ENCODE results near the gene KCNA3.
A peak's percentile ranks its signal among the peaks of the same experiment; 100 is the strongest.
"Not testable (repeated sequence)": the region's sequence is repeated elsewhere in the genome, so short reads cannot be mapped to it uniquely, and the experiment has no call there.

The KCNA3 gene

DNA sequence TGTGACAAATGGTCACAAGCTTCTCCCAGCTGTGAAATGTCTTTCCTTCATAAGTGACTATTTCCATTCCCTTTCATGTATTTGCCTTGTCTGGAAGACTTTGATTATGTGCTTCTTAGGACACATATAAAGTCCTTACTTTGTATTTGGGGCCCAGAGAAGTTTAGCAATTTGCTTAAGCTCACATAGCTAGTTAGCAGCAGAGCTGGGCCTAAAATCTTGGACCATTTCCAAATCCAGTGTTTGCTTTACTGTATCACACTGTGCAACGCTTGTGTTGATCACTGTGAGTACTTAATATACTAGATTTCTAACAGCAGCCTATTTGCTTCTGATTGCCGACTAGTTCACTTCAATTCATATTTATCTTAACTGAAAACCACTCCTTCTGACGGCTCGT is 2.2 kb upstream of the KCNA3 start:
- no peak for DNase-seq

DNA sequence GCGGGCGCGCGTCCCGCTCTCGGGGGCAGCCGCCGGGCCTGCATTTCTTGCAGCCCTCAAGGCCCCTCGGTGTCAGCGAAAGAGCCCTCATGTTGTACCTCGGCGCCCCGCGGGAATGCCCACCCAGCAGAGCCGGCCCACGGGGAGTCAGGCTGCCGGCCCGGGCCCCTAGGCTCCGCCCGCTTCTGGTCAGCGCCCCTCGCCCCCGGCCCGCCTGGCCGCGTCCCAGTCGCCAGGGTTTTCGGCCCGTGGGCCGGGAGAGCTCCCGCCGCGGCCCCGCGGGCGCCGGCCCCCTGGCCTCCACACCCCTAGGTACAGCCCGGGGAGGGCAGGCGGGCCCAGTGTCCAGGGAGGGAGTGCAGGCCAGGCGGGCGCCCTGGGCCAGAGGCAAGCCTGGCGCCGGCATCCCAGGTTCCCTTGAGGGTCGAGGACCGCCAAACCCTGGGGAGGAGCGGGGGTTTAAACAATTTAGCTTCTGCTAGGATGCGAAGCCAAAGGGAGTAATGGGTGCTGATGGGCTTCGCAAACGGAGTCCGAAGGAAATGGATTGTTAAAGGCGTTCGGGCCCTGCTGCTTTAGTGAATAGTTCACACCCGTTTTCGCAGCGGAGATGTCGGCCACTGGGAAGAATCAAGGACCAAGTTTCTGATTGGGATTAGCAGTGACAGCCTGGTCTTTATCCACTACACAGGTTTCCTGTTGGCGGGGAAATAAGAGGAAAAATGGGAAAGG is 486 bp upstream of the KCNA3 start:
- DNase-seq: no peak

DNA sequence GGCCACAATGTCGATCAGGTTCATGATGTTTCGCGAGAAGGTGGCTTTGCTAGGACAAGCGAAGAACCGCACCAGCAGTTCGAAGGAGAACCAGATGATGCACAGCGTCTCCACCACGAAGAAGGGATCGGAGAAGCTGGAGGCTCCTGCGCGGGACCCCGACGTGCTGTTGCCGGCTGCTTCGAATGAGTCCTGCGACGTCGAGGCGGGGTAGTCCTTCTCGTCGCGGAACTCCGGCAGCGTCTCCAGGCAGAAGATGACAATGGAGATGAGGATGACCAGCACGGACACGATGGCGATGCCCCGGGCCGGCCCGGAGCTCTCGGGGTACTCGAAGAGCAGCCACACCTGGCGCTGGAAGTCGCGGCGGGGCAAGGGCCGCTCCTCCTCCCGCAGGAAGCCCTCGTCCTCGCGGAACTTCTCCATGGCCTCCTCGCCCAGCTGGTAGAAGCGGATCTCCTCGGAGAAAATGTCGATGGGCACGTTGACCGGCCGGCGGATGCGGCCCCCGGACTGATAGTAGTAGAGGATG is 869 bp downstream of the KCNA3 start:
- no peak for DNase-seq

DNA sequence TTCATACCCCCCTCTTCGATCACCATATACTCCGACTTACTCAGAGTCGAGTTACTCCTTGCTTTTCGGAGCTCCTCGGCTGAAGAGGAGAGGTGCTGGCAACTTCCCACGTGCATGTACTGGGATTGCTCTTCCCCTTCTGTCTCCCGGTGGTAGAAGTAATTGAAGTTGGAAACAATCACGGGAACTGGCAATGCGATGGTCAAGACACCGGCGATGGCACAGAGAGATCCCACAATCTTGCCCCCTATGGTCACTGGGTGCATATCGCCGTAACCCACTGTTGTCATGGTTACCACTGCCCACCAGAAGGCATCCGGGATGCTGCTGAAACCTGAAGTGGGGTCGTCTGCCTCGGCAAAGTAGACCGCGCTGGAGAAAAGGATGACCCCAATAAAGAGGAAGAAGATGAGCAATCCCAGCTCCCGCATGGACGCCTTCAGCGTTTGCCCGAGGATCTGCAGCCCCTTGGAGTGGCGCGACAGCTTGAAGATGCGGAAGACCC is 1.5 kb downstream of the KCNA3 start:
- peak; percentile 18 for DNase-seq

DNA sequence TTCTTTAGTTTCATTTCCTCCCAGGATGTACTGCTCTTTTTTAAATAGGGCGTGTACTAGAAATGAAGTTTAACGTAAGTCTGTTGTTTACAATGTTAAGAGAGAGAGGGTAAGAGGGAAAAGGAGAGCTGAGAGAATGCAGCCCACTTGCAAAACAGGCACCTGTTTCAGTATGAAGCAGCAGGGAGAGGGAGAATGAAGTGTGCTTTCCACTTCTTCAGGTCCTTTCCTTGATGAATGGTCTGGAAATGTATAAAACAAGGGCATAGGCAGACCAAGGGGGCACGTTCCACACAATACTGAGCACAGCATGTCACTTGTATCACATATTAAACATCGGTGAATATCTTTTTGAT is 2.0 kb downstream of the KCNA3 start:
- peak; percentile 90 for DNase-seq

DNA sequence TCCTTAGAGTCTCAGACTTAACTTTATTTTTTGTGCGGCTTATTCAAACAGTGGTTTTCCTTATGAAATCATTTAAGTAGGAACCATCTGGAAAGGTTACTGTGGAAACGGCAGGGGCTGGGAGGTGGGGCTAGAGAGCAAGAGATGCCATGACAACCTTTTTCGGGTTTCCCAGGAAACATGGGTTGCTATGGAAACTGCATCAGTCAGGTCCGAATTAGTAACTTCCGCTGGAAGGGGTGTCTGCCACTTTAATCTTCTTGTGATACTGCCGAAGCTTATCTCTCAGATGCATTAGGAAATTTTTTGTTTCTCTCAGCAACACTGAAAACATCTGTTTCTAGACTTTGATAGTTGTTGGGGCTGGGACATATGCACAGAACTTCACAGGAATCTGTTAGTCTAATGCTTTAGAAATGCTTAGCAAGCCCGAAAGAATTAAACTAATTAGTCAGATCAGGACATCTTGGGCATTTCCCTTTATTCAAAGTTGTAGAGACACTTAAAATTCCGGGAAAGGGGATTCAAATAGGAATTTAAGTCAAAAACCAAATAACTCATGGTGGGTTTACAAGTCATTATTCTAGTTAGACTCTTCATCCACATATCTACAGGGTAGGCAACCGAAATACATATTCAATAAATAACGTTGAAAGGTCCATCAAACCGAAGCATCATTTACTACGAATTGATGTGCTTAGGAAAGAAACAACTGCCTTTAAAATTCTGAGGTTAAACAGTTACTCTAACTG is 2.6 kb downstream of the KCNA3 start:
- peak; percentile 76 for DNase-seq

DNA sequence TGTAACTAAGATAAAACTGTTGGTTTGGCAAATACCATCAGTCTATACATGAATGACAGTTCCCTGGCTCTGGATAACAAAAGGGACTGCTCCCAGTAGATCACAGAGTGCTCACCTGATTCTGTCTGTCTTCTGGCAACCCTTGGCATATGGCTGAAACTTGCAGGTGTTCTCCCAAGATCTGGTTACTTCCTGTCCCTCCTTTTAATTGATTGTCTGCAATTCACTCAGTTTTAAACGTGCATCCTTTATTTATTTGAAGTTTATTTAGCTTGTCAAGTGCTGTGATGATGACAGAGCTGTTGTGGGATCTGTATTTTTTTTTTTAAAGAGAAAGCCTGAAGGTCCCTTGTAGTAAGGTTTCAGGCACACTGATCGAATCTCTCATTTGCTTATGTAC is 3.4 kb downstream of the KCNA3 start:
- no peak for DNase-seq

DNA sequence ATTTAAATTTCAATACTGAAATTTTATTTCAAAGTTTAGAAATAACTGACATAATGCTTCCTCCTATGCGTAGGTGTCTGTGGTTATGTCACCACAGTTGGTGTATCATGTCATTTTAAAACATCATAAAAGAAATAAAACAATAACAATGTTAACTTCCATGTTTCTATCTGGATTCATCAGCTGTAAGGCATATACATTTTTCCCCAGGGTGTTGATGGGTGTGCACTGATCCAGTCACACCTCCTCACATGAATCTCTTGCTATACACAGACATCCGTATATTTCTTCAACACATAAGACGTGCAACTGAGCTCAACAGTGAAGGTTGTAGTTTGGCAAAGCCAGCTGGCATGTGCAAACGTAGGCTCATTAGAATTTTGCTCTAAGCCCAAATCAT is 6.2 kb downstream of the KCNA3 start:
- no peak for DNase-seq

DNA sequence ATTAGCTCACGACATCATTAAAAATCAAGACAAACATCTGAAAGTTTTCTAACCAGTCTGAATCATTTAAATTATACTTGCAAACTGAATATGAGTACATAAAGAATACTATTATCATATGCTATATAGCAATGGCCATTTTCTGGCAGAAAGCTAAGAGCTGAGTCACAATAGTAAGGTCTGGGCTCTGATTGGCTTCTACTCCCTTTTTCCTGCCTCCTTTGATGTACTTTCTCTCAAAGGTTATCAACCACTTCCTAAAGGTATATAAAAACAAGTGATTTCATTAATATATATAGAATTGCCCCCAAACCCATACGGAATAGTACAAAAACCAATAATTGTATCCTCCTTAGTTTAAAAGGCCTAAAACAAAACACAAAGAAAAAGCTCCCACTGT is 7.0 kb downstream of the KCNA3 start:
- DNase-seq: no peak

DNA sequence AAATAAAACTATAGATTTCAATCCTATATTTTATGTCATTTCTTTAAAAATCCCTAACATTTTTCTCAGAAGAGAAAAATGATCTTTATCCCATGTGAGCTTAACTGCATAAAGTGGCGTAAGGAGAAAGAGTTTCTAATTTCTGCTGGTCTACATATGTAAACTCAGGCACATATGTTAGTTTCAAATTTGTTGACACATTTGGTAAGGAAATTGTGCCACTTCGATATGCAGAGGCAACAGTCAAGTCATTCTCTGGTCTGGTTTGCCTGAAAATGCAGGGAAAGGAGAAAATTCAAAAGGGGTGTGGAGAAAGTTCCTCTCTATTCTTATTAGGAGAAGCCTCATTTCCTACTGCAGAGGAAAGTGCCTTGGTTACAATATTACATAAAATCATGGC is 11.5 kb downstream of the KCNA3 start:
- no peak for DNase-seq

DNA sequence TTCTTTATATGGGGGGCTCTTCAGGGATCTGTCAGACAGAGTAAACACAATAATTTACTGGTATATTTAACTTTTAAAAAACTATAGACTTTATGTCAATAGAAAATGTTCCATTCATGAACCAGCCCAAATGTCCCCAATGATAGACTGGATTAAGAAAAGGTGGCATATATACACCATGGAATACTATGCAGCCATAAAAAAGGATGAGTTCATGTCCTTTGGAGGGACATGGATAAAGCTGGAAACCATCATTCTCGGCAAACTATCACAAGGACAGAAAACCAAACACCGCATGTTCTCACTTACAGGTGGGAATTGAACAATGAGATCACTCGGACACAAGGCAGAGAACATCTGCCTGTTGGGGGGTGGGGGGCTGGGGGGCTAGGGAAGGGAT is 15.2 kb downstream of the KCNA3 start:
- not testable (repeated sequence) for DNase-seq

DNA sequence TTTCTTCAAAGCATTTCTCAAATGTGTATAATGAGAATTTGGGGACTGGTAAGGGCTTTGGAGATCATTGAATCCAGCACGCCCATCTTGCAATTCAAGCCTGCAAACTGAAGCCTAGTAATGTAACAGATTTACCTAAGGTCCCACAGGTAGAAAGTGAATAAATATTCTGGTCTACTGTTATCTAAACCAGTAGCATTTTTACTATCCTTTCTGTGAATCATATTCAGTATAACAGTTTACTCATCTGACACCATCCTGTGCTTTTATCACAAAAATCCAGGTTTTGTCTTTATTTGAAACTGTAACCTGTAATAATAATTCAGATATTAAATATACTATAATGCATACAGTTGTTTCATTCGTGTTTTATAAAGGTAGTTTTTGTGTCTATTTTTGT is 17.4 kb downstream of the KCNA3 start:
- DNase-seq: no peak

DNA sequence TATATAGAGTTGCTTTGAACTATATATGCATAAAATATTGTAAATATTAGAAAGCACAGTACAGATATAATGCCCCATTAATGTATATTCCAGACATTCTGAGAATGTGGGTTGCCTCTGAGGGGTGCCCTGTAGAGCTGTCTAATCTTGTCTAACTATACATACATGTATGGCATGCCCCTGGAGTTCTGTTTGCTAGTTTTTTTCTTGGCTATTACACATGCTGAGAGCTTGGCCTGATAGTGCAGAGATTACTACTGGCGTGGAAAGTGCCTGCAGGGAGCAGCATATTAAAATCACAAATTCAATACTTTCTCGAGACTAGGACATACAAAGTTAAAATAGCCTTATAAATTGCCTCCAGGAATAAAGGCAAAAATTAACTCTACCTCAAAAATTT is 24.1 kb downstream of the KCNA3 start:
- DNase-seq: no peak

DNA sequence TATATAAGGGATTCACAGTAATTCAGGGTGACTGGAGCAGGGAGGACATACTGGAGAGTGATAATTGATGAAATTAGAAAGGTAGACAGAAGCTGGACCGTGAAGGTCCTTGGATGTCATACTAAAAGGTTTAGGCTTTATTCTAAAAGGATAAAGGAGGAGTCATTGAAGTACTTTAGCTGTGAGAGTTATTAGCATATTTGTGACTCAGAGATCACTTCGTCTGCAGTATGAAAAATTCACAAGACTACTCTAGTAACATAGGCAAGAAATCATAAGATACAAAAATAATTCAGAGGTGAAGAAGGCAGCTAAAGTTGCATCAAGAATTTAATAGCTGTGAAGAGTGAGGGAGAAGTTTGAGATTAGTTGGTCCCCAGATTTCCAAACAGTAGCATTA is 26.3 kb downstream of the KCNA3 start:
- no peak for DNase-seq

DNA sequence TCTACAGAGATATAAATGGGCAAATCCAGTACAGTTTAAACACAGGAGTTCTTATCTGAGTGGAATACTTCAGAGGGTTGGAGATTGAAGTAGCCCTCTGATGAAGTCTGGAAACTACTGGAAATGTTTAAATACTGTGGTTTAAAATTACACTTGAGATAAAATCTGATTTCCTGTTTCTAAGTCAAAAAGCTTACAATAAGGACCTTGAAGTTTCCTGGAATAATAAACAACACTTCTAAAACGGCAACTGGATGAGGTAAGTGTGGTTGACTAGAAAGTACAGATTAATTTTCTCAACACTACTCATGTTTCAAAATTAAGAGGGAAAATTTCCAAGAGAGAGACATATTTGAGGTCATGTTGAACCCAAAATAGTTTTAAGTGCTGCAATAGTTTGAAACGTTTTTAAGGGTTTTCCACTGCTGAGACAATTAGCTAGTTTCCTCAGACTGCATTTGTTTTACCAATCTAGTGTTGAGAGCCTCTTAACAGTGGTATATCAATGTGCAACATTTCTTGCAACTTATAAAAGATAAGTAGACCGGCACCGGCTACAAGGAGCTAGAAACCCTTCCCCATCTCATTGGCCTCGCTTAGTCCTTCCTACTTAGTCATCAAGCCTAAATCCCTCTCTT is 27.4 kb downstream of the KCNA3 start:
- peak; percentile 88 for DNase-seq

DNA sequence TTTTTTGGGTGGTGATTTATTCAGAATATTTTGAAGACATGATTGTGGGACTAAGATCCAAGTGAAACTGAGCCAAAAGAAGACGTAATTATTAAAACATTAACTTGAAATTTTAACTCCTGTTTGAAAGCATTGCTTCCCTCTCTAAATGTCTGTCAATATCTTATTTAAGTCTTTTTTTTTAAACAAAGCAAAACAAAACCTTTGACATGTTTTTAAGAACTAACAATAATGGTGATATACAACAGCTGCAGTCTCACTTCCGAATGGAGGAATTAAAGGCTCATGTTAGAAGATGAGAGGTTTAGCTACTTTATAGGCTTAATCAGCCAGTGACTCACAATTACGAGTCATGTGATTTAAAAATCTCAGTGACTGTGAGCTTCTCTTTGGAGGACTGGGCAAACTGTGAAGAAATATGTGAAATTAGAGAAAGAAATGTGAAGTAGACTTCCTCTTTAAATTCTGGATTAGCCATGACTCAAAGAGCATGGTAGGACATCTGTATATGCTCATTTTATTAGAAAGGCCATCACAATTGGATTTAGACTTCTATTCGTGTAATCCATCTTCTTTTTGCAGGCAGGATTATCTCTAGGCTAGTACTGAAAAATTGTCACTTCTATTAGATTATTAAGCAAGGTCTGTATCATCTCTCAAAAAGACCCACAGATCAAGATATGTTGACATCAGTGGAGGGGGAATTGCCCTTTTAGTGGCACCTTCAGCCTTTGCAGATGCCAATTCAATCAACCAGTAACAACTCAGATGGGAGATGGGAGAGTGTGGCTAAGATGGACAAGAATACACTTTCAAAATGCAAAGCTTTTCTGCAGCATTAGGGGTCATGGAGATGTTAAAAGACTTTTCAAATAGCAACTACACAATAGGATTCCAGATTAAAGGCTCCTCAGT is 28.7 kb downstream of the KCNA3 start:
- peak; percentile 97 for DNase-seq

DNA sequence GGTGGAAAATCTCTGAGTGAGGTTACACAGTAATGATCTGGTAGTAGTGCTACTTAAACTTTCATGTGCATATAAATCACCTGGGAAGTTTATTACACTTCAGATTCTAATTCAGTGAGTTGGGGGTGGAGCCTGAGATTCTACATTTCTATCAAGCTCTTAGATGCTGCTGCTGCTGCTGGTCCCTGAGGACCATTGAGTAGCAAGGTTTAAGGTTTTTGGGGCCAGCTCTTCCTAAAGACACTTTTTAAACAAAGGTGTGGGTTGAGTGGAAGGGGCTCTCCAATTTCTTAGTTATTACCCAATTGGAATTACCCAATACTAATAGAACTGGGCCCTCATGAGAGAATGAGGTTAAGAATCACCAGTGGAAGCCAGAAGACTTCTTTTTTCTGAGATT is 29.5 kb downstream of the KCNA3 start:
- no peak for DNase-seq

DNA sequence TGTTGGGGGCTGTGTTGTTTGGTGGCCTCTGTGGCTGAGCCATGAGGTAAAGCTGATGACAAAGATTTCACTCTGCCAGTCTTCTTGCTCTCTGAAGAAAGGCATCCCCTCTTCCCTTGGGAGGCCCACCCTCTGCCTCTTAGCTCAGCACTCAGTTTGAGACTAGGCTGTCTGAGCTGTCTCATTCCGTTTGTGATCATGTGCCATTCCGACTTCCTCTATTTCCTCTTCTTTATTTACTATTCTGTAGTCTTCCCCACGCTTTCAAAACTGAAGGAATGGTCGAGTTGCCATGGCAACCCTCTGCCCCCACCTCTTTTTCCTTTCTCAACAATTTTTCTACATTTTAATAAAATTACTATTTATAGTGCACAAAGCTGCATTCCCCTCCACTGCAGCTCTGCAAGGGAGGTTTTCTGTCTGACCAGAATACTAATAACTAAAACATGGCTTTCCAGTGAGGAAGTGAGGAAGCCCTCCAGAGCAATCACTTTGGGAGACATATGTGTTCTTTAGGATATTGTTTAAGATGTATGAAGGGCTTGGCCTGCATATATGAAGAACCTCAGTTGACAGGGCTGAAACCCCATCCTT is 30.8 kb downstream of the KCNA3 start:
- DNase-seq: peak; percentile 81

DNA sequence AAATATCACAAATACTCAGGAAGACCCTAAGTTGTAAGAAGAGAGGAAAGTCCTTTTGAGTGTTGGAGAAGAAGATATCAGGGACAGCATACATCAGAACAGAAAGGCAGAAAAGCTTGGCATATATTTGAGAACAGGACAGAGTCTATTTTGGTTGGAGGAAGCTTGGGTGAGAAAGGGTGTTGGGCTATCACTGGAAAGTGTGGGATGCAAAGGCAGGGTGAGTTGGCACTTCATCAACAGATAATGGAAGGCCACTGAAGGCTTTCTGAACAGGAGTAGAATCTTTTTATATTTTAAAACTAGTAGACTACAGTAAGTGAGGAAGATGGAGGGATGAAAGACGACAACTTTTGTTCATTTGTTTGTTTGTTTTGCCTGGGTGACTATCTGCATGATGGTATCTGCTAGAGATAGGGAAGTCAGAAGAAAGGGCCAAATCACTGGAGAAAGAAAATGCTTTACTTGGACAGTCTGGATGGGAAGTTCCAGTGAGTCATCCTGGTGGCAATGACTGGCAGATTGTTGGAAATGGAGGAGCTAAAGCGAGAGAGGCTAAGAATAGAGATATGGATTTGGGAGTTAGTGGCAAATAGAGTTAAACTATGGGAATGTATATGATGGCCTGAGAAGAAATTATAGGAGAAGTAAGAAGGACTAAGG is 34.9 kb downstream of the KCNA3 start:
- DNase-seq: no peak

DNA sequence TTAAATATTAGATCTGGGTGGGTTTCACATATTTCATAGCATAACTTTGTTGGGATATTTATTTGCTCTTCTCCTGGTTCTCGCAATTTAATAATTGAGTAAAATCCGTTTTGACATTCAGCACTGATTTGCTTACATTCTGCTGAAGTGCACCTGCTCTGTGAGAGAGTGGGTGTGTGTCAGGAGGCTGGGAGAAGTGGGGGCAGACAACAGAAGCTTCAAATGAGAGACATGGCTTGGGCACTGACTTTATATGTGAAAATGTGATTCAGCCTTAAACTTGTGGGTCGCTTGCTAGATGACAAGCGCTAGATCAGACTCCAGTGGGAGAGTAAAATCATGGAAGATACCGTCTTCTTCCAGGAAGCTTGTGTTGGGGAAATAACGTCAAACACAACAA is 36.2 kb downstream of the KCNA3 start:
- DNase-seq: no peak

DNA sequence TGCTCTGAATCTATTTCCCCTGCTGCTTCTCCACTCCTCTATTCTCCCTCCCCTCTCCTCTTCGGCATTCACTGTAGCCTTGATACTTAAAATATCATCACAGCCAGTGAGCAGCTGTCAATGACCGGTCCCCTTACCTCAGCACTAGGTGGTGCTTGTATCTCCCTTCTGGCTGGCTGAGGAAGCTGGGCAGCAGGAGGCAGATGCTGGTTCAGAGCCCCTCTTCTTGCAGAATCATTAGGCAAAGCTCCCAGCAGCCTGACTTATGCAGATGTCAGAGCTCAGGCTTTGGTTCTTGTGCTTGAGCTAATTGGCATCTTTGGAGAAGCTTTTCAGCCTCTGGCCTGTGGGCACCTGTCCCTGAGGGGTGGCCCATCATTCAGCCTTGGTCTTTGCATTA is 36.7 kb downstream of the KCNA3 start:
- no peak for DNase-seq

DNA sequence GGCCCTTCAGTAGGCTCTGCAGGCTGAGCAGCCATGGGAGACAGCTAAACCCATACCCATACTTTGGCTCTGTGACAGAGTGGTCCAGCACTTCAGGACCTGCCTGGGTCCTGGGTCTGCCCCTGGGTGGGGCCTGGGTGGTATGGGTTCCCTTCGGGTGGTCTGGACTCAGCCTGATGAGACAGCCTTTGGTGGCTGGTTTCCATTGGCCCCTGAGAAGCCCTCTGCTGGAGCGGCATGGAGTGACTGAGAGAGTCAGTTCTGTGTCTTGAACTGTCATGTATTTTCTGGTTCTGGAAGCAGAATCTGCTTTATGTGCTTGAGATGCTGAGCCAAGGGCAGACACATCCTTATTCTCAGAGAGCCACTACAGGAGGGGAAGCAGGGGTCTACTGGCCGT is 37.3 kb downstream of the KCNA3 start:
- DNase-seq: no peak

Measured in MV-4-11 (cell line).